T-helper 2 cell treated with Interferon-gamma antibody and Interleukin-4, amounts not matched to agents 5 μg/mL and 100 μg/mL, for 36 hours (primary cell): Measurements from ENCODE around the gene PDE8A.
"Not testable (repeated sequence)": the region's sequence is repeated elsewhere in the genome, so short reads cannot be mapped to it uniquely, and the experiment has no call there.

Experiments used
- DNase-seq: peaks from one replicate; pipeline ENCODE4 v3.0.0; 2021; ENCODE audit warnings: low spot score
- H3K27ac Mint-ChIP-seq: one replicate; pipeline ENCODE4 v1.8.0; 2021; ENCODE audit warnings: mild to moderate bottlenecking, mixed read lengths
- H3K27me3 Mint-ChIP-seq: one replicate; pipeline ENCODE4 v1.8.0; 2021; ENCODE audit warnings: low read depth, mixed read lengths
- H3K36me3 Mint-ChIP-seq: one replicate; pipeline ENCODE4 v1.8.0; 2021; ENCODE audit warnings: low read depth, mixed read lengths
- H3K4me1 Mint-ChIP-seq: one replicate; pipeline ENCODE4 v1.8.0; 2021; ENCODE audit warnings: low read depth, mixed read lengths
- H3K4me3 Mint-ChIP-seq: one replicate; pipeline ENCODE4 v1.8.0; 2022; ENCODE audit warnings: mild to moderate bottlenecking, moderate library complexity, mixed read lengths
- H3K9me3 Mint-ChIP-seq: one replicate; pipeline ENCODE4 v1.8.0; 2021; ENCODE audit warnings: mixed read lengths

Gene PDE8A

DNA sequence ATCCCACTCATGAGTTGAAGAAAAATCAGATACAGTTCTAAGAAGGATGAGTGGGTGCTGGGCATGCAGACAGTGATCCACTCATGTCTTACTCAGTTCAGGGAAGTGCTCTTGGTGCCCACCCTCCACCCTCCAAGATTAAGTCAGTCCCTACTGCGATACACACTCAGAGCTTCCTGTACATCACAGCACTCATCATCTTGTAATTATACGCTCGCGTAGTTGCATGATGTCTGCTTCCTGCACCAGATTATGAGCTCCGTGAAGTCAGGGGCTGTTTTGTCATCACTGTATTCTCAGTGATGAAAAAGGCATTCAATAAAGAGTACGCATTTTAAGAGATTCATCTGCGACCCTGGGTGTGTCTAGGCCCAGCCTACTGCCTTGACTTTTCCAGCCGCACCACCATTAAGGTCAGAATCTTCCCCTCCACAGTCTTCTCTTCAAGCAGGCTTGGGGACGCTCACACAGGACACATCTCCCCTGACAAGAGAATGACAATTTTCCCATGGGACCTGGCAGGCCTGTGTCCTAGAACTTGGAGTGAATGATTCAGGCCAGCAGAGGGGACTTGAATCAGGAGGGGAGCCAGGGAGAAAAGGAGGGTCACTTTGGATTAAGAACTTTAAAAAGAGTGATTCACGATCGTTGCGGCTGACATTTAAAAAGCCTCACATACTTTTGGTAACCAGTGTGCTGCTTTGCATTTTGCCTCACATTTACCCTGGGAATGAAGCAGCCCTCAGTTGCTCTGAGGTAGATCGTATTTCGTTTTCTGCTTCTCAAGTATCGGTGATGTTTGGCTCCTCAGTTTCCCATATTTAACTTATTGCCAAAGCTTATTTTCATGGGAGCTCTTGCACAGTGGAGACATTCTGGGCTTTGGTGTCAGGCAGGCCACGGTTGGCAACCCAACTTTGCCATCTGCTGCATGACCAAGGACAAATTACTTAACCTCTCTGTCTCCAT lies 7.9 kb upstream of the PDE8A start:
- no peaks in the 10 kb centered on the region for H3K9me3 Mint-ChIP-seq
- H3K27me3 Mint-ChIP-seq, result peaks cover 22% of the 10 kb centered on the region
- no peaks in the 10 kb centered on the region for H3K36me3 Mint-ChIP-seq
- DNase-seq, result no peak
- no peaks in the 10 kb centered on the region for H3K4me1 Mint-ChIP-seq
- no peak overlapping the region for H3K27ac Mint-ChIP-seq
- no peak overlapping the region for H3K4me3 Mint-ChIP-seq

DNA sequence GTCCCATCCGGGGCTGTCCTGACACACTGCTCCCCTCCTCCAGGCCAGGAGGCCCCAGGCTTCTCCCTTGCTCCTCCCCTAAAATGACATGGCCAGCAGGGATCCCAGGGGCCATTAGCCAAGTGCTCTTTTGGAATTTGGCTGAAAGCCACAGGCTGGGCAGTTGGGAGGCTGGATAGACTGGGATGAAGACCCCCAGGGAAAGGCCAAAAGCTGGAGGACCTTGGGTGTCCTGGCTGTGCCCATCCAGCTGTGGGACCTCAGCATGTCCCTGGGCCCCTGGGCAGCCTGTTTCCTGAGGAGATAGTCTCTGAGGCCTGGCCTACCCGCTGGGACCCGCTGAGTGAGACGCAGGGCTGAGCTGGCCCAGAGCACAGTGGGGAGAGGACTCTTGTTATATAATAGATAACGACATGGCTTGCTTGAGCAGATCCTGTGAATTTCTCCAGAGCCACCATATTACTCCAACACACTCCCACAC lies 5.7 kb upstream of the PDE8A start:
- Mint-ChIP-seq H3K4me1 (peaks cover 11% of the 10 kb centered on the region), H3K36me3 (no peaks in the 10 kb centered on the region), H3K9me3 (no peaks in the 10 kb centered on the region), H3K4me3 (no peak overlapping the region), H3K27me3 (peaks cover 16% of the 10 kb centered on the region), H3K27ac (no peak overlapping the region)
- DNase-seq, result no peak

DNA sequence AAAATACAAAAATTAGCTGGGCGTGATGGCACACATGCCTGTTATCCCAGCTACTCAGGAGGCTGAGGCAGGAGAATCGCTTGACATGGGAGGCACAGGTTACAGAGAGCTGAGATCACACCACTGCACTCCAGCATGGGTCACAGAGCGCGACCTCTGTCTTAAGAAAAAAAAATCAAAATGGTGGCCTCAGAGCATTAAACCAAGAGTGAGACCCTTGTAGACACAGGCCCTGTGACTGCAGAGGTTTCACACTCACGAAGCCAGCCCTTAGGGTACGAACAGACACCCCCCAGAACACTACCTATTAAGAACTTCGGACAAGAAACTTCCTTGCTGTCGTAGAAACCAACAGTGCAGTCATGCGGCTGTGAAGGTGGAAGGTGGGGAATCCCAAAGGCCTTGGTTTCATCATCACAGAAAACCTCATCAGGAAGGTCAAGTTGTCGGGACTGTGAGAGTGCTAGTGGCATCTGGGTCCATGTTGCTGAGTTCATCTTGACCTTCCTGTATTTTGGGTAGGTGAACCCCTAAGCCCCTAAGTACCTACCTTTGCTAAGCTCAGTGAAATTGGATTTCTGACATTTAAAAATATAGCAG lies 4.8 kb upstream of the PDE8A start:
- no peak for DNase-seq
- Mint-ChIP-seq H3K4me1 (peaks cover 11% of the 10 kb centered on the region), H3K27ac (no peak overlapping the region), H3K27me3 (peaks cover 11% of the 10 kb centered on the region), H3K36me3 (no peaks in the 10 kb centered on the region), H3K4me3 (no peak overlapping the region), H3K9me3 (no peaks in the 10 kb centered on the region)

DNA sequence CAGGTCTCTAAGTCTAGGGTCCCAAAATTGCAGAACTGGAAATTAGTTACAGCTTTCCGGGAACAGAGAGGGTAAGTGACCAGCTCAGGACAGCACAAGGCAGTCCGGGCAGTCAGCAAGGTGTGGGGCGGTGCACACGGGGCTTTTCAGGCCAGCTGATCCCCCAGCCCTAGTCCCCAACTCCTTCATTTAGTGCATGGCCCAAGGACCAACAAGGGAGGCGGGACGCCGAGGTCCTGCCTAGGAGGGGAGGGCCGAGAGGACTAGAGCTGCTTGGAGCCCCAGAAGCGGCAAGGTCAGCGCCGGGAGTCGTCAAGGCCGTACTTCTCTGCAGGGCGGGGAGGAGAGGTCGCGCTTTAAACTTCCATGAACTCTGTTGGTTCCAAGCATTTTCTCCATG lies 2.0 kb upstream of the PDE8A start:
- no peak for DNase-seq
- H3K27ac Mint-ChIP-seq, result peak overlapping the region; percentile 31
- no peaks in the 10 kb centered on the region for H3K9me3 Mint-ChIP-seq
- peaks cover 28% of the 10 kb centered on the region for H3K4me1 Mint-ChIP-seq
- peaks cover 3% of the 10 kb centered on the region for H3K36me3 Mint-ChIP-seq
- H3K4me3 Mint-ChIP-seq, result peak overlapping the region; percentile 95
- H3K27me3 Mint-ChIP-seq, result peaks cover 19% of the 10 kb centered on the region

DNA sequence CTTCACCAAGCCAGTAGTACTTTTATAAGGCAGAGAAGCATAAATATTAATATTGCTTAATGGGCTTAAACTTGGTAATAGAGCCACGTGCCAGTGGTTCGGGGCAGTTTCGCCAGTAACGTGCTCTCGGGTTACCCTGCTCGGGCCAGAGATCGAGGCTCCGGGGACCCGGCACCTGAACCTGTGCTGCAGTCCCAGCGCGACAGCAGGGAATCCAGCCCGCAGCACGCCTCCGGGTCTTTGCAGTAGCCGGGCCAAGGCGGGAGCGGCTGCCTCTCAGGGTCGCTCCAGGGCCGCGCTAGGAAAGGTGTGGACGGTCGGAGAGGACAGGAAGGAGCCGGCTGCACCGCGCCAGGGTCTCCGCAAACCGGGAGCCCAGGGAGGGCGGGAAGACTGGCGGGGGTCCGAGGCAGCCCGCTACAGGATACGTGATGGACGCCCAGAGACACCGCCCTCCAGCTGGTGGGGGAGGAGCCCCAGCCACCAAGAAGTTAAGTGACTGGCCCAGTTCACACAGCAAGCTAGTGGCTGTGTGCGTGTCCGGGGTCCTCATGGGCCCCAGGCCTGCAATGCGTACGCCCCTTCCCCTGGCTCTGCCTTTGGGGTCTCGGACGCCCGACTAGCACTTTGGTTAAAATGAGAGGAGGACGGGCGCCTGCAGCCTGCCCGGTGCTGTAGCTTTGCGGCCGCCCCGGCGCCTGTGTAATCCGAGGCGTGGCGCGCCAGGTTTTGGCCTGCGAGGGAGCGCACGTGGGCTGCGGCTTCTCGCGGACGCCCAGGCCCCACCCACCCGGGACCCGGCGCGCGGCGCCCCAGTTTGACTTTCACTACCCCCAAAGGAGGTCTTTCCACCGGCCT lies 1.2 kb upstream of the PDE8A start:
- Mint-ChIP-seq H3K4me3 (peak overlapping the region; percentile 95), H3K27ac (peak overlapping the region; percentile 94), H3K9me3 (no peaks in the 10 kb centered on the region), H3K36me3 (peaks cover 3% of the 10 kb centered on the region), H3K27me3 (peaks cover 19% of the 10 kb centered on the region), H3K4me1 (peaks cover 30% of the 10 kb centered on the region)
- peak; percentile 85 for DNase-seq

DNA sequence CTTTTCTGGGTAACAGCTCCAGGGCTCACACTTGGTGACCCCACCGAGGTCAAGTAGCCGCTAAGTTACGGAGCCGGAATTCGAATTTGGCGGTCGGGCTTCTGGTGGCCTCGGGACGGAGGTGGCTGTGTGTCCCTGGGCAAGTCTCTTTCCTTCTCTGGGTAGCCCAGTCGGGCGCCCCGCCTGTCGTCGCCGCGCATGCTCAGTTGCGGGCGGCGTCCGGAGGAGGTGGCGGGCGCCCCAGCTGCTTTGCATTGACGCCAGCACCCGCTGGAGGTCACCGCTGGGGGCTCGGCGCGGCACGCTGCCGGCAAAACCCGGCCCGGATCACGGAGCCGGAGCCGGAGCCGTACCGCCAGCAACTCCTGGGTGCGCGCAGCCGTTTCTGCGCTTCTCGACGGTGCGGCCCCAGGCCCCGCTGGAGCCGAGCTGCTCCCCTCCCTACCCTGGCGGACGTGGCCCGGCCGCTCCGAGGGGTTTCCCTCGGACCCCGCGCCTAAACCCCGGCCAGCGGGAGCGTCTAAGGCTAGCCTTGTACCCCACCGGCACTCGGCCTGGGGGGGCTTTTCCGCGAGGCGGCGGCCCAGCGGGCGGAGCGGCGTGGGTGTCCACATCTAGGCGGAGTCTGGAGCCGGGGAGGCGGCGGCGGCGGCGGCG lies 474 bp upstream of the PDE8A start:
- Mint-ChIP-seq H3K9me3 (no peaks in the 10 kb centered on the region), H3K4me1 (peaks cover 30% of the 10 kb centered on the region), H3K4me3 (peak overlapping the region; percentile 95), H3K27me3 (peaks cover 19% of the 10 kb centered on the region), H3K27ac (peak overlapping the region; percentile 92), H3K36me3 (peaks cover 3% of the 10 kb centered on the region)
- peak; percentile 97 for DNase-seq

DNA sequence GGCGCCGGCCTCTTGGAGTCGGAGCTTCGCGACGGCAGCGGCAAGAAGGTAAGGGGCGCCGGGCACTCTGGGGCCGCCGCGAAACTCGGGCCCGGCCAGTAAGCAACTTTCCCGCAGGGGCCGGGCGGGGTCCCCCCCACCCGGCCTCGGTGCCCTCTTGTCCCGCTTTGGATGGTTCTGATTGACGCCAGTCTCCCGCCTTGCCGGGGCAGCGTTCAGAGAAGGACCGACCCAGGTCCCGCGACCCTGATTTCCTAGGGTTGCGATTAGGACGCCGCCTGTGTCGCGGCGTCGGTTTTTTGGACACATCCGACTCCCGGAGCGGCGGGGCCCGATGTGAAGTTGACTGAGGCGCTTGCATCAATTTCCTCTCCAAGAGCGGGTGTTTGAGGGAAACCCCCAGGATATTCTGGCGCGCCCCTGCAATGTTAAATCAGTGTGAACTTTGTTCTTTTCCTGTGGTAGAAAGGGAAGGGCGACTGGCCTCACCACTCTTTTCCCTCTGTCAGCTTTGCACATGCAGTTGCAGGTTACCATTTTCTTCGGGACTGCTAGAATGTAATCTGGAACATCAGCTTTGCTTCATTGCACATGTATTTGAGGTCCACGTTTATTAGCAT lies 755 bp downstream of the PDE8A start:
- H3K27ac Mint-ChIP-seq, result peak overlapping the region; percentile 85
- H3K9me3 Mint-ChIP-seq, result no peaks in the 10 kb centered on the region
- H3K27me3 Mint-ChIP-seq, result peaks cover 19% of the 10 kb centered on the region
- peaks cover 34% of the 10 kb centered on the region for H3K4me1 Mint-ChIP-seq
- H3K4me3 Mint-ChIP-seq, result peak overlapping the region; percentile 87
- DNase-seq, result peak; percentile 37
- H3K36me3 Mint-ChIP-seq, result peaks cover 3% of the 10 kb centered on the region

DNA sequence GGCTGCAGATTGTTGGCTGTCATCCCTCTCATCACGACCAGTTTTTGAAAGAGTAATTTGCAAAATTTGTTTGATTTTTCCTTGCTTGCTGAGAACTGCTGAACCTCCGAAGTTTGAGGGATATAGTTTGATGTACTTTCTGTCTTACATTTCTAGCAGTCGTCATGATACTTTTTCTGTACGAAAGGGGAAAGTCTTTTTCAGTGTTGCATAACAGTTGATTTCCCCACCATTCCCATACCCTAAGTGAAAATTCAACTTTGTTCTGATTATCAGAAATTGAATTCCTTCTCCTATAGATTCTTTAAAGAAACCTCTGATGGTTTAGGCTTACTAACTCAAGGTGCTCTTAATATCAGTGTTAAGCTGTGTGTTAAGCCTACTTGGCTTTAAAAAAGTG lies 1.6 kb downstream of the PDE8A start:
- Mint-ChIP-seq H3K9me3 (no peaks in the 10 kb centered on the region), H3K36me3 (peaks cover 3% of the 10 kb centered on the region), H3K4me3 (peak overlapping the region; percentile 87), H3K4me1 (peaks cover 40% of the 10 kb centered on the region), H3K27ac (no peak overlapping the region), H3K27me3 (peaks cover 19% of the 10 kb centered on the region)
- DNase-seq, result no peak

DNA sequence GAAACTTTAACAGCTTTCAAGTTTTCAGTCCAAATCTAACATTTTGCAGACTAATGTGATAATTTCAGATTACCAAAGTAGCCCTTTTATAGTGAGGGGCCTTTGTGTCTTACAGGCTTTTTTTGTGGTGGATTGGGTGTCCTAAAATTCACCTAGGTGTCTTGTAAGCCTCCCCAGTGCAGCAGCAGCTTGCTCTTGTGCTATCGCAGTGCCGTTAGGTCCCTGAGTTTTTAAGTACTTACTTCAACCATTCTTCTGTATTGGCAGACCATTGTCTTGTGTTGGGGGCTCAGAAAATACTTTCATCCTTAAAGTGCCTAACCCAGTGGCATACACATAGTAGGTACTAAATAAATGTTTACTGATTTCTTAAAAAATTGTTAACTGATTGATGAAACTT lies 2.1 kb downstream of the PDE8A start:
- H3K4me1 Mint-ChIP-seq, result peaks cover 44% of the 10 kb centered on the region
- H3K27ac Mint-ChIP-seq, result no peak overlapping the region
- peak overlapping the region; percentile 87 for H3K4me3 Mint-ChIP-seq
- H3K36me3 Mint-ChIP-seq, result peaks cover 3% of the 10 kb centered on the region
- no peaks in the 10 kb centered on the region for H3K9me3 Mint-ChIP-seq
- H3K27me3 Mint-ChIP-seq, result peaks cover 17% of the 10 kb centered on the region
- DNase-seq, result no peak

DNA sequence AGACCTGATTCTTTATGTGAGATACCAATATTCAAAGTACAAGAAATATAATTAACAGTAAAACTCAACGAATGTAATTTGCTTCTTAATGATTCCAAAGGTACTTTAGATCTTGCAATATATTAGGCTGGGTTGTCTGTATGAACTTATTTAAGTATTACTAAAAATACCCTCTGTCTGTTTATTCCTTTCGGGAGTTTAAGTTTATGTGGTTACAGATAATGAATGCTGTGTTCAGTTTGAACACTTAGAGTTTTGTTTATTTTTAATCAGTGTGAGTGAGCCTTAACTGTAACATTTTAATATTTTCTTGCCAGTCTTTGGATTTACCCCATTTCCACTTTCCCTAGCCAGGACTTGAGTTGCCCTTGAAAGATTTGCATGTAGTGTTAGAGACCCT lies 3.5 kb downstream of the PDE8A start:
- Mint-ChIP-seq H3K4me1 (peaks cover 40% of the 10 kb centered on the region), H3K9me3 (no peaks in the 10 kb centered on the region), H3K27ac (no peak overlapping the region), H3K36me3 (peaks cover 3% of the 10 kb centered on the region), H3K27me3 (peaks cover 11% of the 10 kb centered on the region), H3K4me3 (no peak overlapping the region)
- DNase-seq, result no peak

DNA sequence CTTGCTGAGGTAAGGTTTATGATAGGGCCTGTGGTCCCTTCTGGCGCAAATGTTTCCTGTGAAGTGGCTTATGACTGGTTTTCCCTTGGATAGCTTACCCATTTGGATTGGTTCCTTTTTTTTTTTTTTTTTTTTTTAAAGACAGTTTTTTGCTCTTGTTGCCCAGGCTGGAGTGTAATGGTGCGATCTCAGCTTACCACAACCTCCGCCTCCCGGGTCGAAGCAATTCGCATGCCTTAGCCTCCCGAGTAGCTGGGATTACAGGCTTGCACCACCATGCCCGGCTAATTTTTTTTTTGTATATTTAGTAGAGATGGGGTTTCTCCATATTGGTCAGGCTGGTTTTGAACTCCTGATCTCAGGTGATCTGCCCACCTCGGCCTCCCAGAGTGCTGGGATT lies 5.7 kb downstream of the PDE8A start:
- not testable (repeated sequence) for DNase-seq, H3K9me3 Mint-ChIP-seq, H3K36me3 Mint-ChIP-seq, H3K4me3 Mint-ChIP-seq, H3K27ac Mint-ChIP-seq
- H3K4me1 Mint-ChIP-seq, result peaks cover 48% of the 10 kb centered on the region
- peaks cover 11% of the 10 kb centered on the region for H3K27me3 Mint-ChIP-seq

DNA sequence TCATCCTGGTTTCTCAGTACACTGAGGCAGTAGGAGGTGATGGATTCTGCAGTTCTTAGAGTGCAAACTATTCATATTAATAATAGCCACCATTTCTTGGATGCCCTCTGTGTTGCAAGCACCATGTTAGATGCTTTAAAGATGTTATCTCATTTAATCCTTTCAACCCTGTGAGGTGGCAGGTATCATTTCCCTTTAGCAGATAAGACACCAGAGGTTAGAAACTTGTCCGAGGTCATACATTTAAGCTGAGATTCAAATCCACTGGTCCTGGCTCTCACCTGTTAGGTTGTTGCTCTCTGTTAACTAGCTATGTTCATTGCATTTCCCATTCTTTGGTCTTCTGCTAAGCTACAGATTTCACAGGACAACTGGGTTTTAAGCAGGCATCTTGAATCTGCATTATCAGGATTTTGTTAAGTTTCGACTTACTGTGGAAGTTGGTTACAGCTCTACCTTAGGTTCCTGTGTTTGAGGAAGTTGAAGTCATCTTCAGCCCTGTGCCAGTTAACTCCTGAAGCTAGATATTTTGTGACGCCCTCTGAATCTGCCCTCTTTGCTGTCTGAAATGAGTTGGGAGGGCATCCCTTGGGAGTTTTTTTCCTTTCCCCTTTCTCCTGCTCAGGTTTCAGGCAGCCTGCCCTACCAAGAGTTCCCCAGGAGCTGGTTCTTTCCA lies 6.4 kb downstream of the PDE8A start:
- Mint-ChIP-seq H3K36me3 (no peaks in the 10 kb centered on the region), H3K4me1 (peaks cover 45% of the 10 kb centered on the region), H3K27ac (peak overlapping the region; percentile 85), H3K27me3 (peaks cover 5% of the 10 kb centered on the region), H3K9me3 (no peaks in the 10 kb centered on the region), H3K4me3 (peak overlapping the region; percentile 60)
- no peak for DNase-seq
